HG02798 (cell line): ENCODE measurements around the gene NEBL.

Experiments
- ATAC-seq: cut with Tn5 transposase; IDR thresholded peaks from one replicate; pipeline ENCODE4 v1.9.1; 2021; ENCODE audit warnings: mild to moderate bottlenecking; ENCODE audit not compliant: unreplicated experiment, poor library complexity

The NEBL gene

DNA sequence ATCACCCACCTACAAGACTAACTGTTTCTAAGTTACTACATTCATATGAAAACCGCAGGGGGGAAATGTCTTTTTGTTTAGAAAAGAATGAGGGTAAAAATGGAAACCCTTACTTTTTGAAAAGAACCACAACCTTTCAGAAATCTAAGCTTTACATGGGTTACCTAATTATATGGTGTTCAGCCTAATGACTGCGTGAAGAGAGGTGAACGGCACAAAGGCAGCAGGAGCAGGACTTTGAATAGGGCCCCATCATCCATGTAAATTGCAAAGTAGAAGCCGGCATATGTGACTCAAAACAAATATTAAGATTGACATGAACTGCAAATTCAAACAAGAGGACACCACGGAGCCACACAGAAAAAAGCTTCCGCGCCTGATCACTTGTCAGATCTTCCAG, 25.1 kb downstream of the NEBL start:
- no peak for ATAC-seq

DNA sequence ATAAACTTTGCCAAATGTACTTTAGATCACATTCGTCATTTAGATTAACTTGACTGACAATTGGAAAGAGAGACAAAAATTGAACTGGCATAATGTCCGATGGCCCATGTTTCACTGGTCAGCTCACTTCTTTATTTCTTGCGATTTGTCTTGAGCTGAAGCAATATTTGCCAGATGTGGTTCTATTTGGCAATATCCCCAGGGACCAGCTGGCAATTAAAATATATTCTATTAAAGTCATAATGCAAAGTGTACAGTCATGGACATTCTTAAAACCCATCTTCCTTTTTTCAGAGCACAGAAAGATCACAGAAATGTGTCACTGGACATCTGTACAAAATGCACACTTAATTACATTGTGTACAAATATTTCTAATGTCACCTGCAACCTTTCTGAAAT, 26.3 kb downstream of the NEBL start:
- no peak for ATAC-seq

DNA sequence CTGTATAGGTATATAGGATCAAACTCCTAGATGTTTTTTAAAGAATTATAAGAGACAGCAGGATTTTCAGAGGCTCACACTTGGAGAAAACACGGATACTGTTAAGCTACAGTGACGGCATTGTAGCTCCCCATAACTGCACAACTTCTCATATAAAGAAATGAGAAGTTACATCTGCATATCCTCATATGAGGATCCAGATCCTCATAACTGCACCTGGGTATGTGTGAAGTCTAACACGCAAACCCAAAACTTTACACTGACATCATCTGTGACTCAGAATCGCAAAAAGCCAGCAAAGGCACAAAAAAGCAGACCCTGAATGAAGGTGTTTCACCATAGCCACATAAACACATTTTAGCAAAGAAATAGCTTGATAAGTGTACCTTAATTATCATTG, 34.1 kb downstream of the NEBL start:
- ATAC-seq = no peak

DNA sequence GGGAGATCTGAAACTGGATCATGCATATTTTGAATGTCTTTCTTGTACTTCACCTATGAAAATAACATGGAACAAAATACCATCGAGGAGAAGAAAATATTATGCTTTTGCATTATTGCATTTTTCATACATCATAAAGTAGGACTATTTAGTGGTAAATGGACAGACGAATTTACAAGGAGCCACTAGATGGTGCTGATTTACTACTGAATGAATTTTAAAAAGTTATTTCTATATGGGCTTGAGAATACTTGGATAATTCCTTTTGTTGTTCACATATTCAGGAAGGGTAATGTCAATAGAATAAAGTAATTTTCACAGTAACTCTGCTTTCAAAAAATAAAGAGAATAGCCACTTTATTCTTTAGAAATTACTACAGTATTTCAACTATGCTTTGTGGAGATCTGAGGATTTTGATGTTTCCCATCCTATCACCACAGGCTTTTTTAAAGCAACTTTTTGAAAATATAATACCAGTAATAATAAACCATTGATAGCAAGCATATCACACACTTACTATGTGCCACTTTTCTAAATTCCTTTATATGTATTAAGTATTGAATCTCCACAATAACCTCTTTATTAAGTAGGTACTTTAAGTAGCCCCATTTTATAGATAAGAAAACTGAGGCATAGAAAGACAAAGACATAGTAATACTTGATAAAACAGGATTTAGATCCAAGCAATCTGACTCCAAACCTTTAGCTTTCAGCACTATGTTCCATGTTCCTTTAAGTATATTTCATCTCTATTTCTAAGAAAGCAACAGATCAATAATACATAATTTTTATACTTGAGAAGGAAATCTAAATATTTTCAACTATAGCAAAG, 38.6 kb downstream of the NEBL start:
- ATAC-seq = no peak

DNA sequence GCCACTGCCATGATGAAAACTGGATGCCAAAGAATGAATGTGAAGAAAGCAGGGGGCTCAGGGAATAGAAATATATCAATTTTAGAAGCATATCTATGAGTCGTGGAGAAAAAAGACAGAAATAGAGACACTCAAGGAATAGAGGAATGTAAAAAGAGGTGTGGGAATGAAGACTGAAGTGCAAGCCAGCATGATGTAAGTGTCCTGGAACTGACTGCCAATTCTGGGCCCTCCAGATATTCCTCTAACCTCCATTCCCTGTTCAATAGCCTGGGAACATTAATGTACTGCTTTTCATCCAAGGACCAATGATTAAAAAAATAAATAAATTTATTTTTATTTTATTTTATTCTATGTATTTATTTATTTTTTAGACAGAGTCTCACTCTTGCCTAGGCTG, 40.6 kb downstream of the NEBL start:
- no peak for ATAC-seq

DNA sequence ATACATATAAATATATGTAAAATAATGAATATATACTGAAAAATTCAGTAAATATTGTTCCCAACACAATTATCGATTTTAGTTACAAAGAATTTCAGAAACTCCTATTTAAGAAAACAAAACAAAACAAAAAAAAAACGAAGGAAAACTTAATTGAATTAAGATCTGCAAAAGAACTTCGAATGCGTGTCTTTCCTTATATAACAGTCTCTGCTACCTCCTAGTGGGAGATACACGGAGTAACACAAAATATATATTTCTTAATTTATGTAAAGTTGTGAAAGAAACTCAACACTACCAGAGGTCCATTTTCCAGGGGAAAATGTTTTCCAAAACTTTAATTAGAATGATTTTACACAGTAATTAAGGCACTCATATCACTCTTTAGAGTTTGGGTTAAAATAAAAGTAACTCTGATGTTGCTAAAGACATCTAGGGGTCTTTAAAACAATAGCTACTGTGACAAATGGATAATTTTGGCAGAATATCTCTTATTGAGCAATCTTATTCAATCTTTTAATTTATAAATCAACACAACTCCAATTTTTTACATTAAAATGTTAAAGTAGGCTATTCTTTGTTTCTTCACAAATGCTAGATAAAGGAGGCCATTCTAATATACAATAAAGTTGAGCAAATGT, 41.6 kb downstream of the NEBL start:
- no peak for ATAC-seq

DNA sequence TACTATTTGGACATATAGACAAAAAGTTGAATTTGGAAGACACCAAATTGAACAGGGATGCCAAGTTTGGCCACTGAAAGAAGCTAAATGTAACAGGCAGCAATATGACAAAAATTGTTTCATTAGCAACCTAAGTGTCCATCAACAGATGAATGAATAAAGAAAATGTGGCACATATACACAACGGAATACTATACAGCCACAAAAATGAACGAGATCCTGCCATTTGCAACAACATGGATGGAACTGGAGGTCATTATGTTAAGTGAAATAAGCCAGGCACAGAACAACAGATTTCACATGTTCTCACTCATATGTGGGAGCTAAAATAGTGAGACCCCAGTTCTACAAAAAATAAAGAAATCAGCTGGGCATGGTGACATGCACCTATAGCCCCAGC, 43.8 kb downstream of the NEBL start:
- no peak for ATAC-seq

DNA sequence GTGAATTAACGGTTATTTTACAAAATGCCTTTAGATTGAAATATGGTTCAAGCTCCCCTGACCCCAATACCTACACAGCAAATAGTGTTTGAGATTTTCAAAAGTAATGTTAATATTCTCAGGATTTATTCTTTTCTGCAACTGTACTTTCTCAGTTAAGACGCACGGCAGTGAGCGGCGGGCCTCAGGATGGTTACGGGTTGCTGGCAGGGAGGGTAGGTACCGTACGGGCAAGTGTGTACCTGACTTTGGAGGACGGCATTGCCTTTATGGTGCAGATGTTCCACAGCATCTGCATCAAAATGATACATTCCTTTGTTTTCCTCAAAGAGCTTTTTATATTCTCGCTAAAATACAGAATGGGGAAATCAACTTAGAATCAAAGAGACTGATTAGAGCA, 44.8 kb downstream of the NEBL start:
- ATAC-seq = no peak

DNA sequence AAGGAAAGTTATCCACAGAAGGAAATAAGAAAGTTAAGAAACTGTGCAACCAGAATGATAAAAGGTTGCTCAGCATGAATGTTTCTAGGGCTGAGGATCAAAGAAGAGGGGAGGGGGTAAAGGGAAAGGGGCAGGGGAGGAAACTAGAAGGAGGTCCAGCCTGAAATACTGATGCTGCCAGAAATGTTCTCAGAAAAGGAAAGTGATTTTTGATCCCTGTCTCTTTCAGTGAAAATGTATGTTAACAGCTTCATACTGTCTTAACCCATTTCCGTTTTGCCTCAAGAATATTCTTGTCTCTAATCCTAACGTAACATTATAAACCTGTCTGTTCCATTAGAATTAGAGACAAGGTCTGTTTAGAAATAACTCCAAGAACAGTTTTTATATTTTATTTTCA, 49.6 kb downstream of the NEBL start:
- ATAC-seq = no peak

DNA sequence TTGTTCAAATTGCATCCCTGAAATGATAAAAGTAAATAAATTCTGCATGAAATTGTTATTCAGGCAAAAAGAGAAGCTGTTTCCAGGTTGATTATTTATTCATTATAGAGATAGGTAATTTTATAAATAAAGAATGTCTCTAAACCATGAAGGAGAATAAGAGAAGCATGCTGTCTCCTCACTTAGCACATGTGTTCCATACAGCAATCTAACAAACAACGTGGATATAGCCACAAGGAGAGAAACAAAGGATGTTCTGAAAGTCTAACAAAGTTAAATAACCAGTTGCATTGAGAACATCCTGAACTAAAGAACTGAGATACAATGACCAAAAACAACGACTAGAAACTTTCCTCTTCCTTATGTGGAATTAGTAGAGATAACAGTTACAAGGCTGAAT, 50.8 kb downstream of the NEBL start:
- ATAC-seq = no peak

DNA sequence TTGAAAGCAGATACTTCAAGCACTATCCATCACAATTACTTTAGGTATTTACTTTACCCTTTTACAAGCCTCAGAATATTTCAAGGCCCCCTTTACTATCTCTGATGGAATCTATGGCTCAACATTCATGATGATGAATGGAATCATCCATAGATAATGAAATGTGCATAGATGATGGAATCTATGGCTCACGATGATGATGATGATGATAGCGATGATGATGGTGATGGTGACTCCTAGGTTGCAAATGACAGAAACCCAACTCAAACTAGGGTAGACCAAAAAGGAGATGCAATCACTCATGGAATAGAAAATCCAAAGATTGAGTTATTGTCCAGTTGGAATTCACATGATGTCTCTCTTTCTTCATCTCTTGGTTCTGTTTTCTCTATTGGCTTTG, 55.7 kb downstream of the NEBL start:
- ATAC-seq = no peak

DNA sequence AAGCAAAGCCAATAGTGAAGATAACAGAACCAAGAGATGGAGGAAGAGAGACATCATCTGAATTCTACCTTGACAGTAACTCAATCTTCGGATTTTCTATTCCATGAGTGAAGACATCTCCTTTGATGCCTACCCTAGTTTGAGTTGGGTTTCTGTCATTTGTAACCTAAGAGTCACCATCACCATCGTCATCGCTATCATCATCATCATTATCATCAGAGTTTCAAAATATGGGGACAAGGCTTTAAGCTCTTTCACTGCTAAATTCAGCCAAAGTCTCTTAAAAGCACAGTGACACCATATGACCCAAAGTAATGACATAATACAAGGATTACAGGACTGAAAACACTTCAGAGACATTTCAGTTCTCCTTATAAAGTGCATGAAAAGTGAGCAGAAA, 57.2 kb downstream of the NEBL start:
- no peak for ATAC-seq

DNA sequence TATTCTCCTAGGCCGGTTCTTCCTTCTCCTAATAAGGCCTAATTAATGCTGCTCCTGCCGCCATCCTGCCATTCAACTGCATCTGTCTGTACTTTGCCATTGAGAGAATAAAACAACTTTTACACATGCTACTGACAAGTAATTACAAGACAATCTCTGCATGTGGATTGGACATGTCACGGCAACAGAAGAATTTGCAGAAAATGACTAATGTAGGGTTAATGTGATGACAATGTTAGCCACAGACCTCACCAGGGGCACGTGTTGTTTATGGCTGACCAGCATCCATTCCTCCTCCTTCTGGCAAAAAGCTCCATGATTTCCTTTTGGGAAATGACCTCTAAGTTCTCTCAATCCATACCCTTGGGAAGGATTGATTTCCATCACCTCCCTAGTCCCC, 58.0 kb downstream of the NEBL start:
- no peak for ATAC-seq

DNA sequence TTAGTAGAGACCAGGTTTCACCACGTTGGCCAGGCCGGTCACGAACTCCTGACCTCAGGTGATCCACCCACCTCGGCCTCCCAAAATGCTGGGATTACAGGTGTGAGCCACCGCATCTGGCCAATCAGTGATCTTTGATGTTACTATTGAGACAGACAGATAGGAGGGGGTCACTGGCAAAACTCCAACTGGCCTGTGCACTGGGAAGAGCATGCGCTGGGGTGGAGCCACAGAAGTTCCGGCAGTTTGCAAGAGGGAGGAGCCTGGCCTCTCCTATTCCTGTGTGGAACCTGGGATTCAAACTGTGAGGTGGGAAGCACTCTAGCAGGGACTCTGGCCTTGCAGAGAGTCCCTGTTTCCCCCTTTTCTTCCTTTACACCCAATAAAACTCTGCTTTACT, 60.7 kb downstream of the NEBL start:
- ATAC-seq = no peak

DNA sequence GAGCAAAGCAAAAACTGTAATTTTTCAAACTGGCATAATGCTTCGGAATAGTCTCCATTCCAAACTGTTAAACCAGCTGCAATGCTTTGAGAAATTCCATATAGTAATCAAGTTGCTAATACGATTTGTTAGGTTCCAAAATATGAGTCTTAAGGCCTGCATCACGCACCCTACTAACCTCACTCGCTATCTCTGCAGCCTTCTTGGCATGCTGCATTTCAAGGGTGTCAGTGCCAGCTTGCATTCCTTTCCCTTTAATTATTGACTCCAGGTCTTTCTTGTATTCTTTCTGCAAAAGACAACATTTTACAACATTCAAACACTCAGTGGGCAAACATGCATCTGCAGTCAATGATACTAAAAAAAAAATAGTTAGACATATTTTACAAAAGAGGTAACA, 61.8 kb downstream of the NEBL start:
- no peak for ATAC-seq

DNA sequence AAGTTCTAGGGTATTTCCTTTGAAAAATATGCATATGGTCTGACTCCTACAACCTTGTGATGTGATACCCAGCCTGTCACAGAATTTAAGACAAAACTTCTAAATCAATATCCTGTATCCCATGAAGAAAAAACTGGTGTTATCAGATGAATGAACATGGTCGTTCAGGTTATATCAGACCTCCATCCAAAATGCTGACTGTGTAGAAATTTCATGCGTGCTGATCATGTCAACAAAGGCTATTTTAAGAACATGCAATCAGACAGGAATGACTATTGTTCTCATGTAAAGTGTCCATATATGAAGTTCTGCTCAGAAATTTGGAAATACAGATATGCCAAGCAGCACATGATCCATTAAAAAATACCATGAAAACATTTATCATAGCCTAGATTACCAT, 62.3 kb downstream of the NEBL start:
- no peak for ATAC-seq

DNA sequence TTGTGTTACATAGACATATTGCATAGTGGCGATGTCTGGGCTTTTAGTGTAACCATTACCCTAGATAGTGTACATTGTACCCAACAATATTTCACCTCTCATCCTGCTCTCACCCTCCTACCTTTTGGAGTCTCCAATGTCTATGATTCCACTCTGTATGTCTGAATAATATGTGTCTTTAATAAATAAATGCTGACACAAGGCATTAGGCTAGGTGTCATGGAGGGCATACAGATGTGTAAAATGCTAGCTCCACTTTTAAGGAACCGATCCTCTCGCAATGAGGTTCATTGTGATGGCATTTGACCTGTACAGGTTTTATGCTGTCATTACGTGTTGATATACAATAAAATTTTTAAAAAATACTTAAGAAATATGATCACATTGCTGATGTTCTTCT, 74.3 kb downstream of the NEBL start:
- ATAC-seq = no peak

DNA sequence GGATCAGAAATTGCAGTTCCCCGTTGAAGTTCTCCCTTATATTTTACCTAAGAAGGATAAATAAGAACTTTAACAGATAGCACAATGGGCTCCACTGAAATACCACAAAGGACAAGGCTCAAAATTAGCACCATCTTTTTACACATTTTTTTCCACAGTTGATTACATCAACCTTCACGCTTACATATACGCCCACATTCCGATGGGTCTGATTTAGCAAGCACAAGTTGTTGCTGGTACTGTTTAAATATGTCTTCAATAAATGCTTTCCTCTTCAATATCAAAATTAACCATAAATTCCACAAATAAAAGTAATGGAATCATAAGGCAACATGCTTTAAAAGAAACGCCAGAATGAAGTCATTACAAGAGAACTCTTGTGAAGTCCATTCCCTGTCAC, 79.5 kb downstream of the NEBL start:
- ATAC-seq = no peak

DNA sequence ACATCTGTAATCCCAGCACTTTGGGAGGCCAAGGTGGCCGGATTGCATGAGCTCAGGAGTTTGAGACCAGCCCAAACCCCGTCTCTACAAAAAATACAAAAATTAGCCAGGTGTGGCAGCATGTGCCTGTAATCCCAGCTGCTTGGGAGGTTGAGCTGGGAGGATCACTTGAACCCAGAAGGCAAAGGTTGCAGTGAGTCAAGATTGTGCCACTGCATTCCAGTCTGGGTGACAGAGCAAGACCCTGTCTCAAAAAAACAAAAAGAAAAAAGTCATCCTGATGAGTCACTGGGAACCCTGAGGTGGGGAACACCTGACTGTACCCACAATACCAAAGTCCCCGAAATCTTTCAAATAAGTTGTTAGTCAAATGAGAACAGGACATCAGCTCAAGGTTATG, 80.0 kb downstream of the NEBL start:
- ATAC-seq = no peak

DNA sequence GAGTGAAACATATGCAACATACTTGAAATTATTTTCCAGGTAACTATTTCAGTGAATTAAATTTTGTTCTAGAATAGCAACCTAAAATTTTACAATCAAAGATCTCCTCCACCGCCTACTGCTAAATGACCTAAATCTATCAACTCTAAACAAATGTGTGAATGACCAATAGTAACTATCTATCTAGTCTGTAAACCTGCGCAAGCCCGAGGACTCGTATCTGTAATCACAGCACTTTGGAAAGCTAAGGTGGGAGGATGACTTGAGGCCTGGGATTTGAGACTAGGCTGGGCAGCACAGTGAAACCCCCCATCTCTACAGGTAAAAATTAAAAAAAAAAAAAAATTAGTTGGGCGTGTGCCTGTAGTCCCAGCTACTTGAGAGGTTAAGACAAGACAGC, 83.0 kb downstream of the NEBL start:
- ATAC-seq = no peak

DNA sequence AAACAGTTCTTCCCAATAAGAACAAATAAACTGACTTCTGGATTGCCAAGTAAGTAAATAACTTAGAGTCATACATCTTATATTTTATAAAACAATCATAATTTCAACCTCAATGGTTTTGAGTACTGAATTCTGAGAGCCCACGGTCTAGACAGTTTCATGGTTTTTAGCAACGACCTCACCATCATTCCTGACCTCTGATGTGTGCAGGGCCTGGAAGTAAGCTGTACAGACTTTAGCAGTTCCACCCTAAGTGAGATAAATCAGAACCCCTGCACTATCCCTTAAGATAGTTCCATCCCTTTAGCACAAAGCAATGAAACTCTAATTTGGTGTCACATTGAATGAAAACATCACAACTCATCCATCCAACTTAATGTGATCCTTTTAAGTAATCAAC, 86.0 kb downstream of the NEBL start:
- ATAC-seq = no peak

DNA sequence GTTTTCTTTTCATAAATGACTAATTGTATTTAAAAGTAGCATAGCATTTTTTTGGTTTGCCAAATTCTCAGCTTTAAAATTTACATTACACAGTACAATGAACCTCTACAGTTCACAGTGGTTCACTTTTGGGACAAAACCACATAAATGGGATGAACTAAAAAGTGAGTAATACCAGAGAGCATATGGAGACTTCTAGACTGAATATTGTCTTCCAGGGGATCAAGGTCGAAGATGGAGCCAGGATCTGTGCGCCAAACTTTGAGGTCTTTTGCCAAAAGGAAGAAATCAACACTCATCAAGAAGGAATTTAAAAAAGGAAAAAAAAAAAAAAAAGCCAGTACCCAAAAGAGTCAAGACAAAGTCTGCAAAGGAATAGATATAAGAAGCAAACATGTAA, 87.5 kb downstream of the NEBL start:
- no peak for ATAC-seq
